Stomach (tissue), 9 donors: ENCODE data around the gene ROBO1. TPM values are rescaled to one million over a fixed set of nuclear protein-coding genes. Genes with fewer than 3 reads are reported as not detected.

Experiments used
- DNase-seq, 2 donors: peaks; one replicate each; pipeline versions ENCODE4 v3.0.0 to v3.0.0-alpha.2; 2013 to 2019
- H3K27ac ChIP-seq, 5 donors: fragments of 200-600 bp in 4 of 5; sonication (generic) in 4 of 5; one replicate each; pipeline ENCODE4 v1.5.1; 2013 to 2019; ENCODE audit warnings: mild to moderate bottlenecking in 1 of 5, moderate library complexity in 1 of 5
- H3K27me3 ChIP-seq, 3 donors: fragments of 200-600 bp; sonication (generic); one replicate each; pipeline ENCODE4 v1.5.1; 2017 to 2019; ENCODE audit warnings: mixed run types in 1 of 3
- H3K36me3 ChIP-seq, 4 donors: fragments of 200-600 bp; sonication (generic); 1 replicate in 3 of 4; 2 replicates in 1 of 4; pipeline ENCODE4 v1.5.1; 2016 to 2019
- H3K4me1 ChIP-seq, 4 donors: fragments of 200-600 bp; sonication (generic); one replicate each; pipeline ENCODE4 v1.5.1; 2016 to 2019
- H3K4me3 ChIP-seq, 4 donors: fragments of 200-600 bp; sonication (generic) in 3 of 4; one replicate each; pipeline ENCODE4 v1.5.1; 2016 to 2019; ENCODE audit warnings: mild to moderate bottlenecking in 1 of 4
- H3K9me3 ChIP-seq, 4 donors: fragments of 200-600 bp; sonication (generic); one replicate each; pipeline ENCODE4 v1.5.1; 2016 to 2019
- CTCF ChIP-seq, 7 experiments: fragments of 450-650 bp in 4 of 7; fragments of 200-600 bp in 3 of 7; sonication (generic) in 3 of 7; IDR thresholded peaks; one replicate each; pipeline ENCODE4 v1.5.1; 2016 to 2019; ENCODE audit warnings: antibody characterized with exemption in 7 of 7, control low read depth in 2 of 7, mild to moderate bottlenecking in 1 of 7
- EP300 ChIP-seq: sonication (generic); formaldehyde crosslinking; IDR thresholded peaks from one replicate; pipeline ENCODE4 v1.6.1; 2017; ENCODE audit warnings: antibody characterized with exemption
- POLR2A ChIP-seq, 4 donors: fragments of 450-650 bp; IDR thresholded peaks; one replicate each; pipeline ENCODE4 v1.6.1; 2016; ENCODE audit warnings: antibody characterized with exemption in 4 of 4, control low read depth in 2 of 4, mild to moderate bottlenecking in 1 of 4, moderate library complexity in 1 of 4
- POLR2AphosphoS5 ChIP-seq, 3 donors: sonication (generic); formaldehyde crosslinking; IDR thresholded peaks; one replicate each; pipeline ENCODE4 v1.6.1; 2016; ENCODE audit warnings: antibody characterized with exemption in 3 of 3
- WGBS, 5 donors: extraction: QIAGEN DNeasy Blood & Tissue Kit in 3 of 5; methylation state at CpG; one replicate each; pipeline versions ENCODE4 v1.1.5 to v1.1.7; 2013 to 2018; 5-methylcytosine and 5-hydroxymethylcytosine counted together
- intact Hi-C: fragments of 100-400 bp; cut with DNase I; formaldehyde crosslinking; loops from one replicate; pipeline ENCODE4 v1.15.1; 2023; ENCODE audit warnings: low total_unique reads
- polyA plus RNA-seq, 3 donors: library from polyadenylated mRNA; stranded (reverse); fragments of 200-250 nt; gene quantifications; one replicate each; pipeline ENCODE4 v1.2.3, GENCODE V29; 2013
- total RNA-seq, 5 donors: library from RNA; depleted of rRNA; stranded (reverse); fragments of >200 nt; gene quantifications; one replicate each; pipeline versions ENCODE4 v1.1.0 to v1.2.3, GENCODE V29; 2014 to 2016
- donor health status: healthy with polysubstance abuse.
- donor health status: Bipolar disorder and iron deficiency.
- donor health status: healthy.

The ROBO1 gene
- total and polyA plus RNA-seq, 8 donors: 2.0 to 174 (median 4.5) TPM

GRCh38 chr3:78875851-78876250, 891.9 kb downstream of the ROBO1 start:
- Histone ChIP-seq H3K27me3 (no peaks in the 10 kb centered on the region), H3K4me3 (no peak overlapping the region), H3K9me3 (no peaks in the 10 kb centered on the region), H3K27ac (no peak overlapping the region), H3K4me1 (no peaks in the 10 kb centered on the region), H3K36me3 (no peaks in the 10 kb centered on the region)
- TF ChIP-seq EP300 (no peak), POLR2A (IDR thresholded peaks at IDR 0.05) (no peak), CTCF (IDR thresholded peaks at IDR 0.05) (no peak), POLR2AphosphoS5 (IDR thresholded peaks at IDR 0.05) (no peak)
- no peak for DNase-seq
- intact Hi-C loops: no loop called here

- Histone ChIP-seq H3K36me3 (no peaks in the 10 kb centered on the region), H3K4me1 (no peaks in the 10 kb centered on the region), H3K27ac (no peak overlapping the region), H3K9me3 (no peaks in the 10 kb centered on the region), H3K27me3 (no peaks in the 10 kb centered on the region), H3K4me3 (no peak overlapping the region)
- TF ChIP-seq POLR2AphosphoS5 (IDR thresholded peaks at IDR 0.05): no peak
- TF ChIP-seq EP300: no peak
- TF ChIP-seq CTCF (IDR thresholded peaks at IDR 0.05): no peak
- TF ChIP-seq POLR2A (IDR thresholded peaks at IDR 0.05): no peak
- 17 to 38% (median 29%) methylated on average over 4 of the region's 4 CpGs for WGBS, 5 donors
- DNase-seq: no peak
- intact Hi-C loops: no loop called here
These were observed 892.4 kb downstream of the ROBO1 start for GRCh38 chr3:78875436-78875835.

GRCh38 chr3:78873641-78874040, 894.2 kb downstream of the ROBO1 start:
- Histone ChIP-seq H3K36me3 (no peaks in the 10 kb centered on the region), H3K27ac (no peak overlapping the region), H3K27me3 (no peaks in the 10 kb centered on the region), H3K9me3 (no peaks in the 10 kb centered on the region), H3K4me1 (no peaks in the 10 kb centered on the region), H3K4me3 (no peak overlapping the region)
- DNase-seq: no peak
- no peak for TF ChIP-seq POLR2AphosphoS5 (IDR thresholded peaks at IDR 0.05)
- TF ChIP-seq EP300: no peak
- TF ChIP-seq POLR2A (IDR thresholded peaks at IDR 0.05): no peak
- TF ChIP-seq CTCF (IDR thresholded peaks at IDR 0.05): no peak
- intact Hi-C loops: no loop called here
- 73 to 85% (median 79%) methylated on average over 2 of the region's 2 CpGs for WGBS, 5 donors

GRCh38 chr3:78872195-78872594, 895.6 kb downstream of the ROBO1 start:
- TF ChIP-seq POLR2A (IDR thresholded peaks at IDR 0.05) (no peak), EP300 (no peak), CTCF (IDR thresholded peaks at IDR 0.05) (no peak)
- Histone ChIP-seq H3K4me1 (peaks cover 0 to 2% (median 0%) of the 10 kb centered on the region in 4 donors), H3K36me3 (no peaks in the 10 kb centered on the region), H3K27ac (peak overlapping the region in 1 of 5 donors; percentile 4), H3K27me3 (no peaks in the 10 kb centered on the region), H3K4me3 (no peak overlapping the region), H3K9me3 (no peaks in the 10 kb centered on the region)
- 23 to 46% (median 34%) methylated on average over 3 of the region's 3 CpGs for WGBS, 5 donors
- peak in 1 of 2 donors; percentile 42 for DNase-seq
- intact Hi-C loops: no loop called here
